HG03457 (cell line): ENCODE measurements around the gene BCL11B.
"Not testable (repeated sequence)": the region's sequence is repeated elsewhere in the genome, so short reads cannot be mapped to it uniquely, and the experiment has no call there.

ENCODE experiments used
- ATAC-seq: cut with Tn5 transposase; IDR thresholded peaks from one replicate; pipeline ENCODE4 v1.9.1; 2021; ENCODE audit warnings: moderate number of reproducible peaks; ENCODE audit not compliant: unreplicated experiment

The BCL11B gene

DNA sequence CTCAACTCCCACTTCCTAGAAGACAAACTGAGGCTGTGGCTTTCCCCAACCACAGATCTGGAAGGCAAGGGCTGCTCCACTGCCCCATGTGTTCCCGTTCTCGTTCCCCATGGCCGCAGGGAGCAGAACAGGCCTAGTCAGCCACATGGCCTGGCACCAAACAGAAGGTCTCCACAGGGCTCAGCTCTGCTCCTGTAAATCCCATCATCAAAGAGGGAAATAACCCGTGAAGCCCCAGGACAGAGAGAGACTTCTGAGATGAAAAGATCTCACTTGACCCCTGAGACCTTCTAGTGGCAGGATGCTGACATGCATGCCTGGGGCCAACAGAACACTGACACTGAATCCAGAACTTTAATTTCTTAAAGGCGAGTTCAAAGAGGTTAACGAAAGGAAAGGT lies 68.9 kb downstream of the BCL11B start:
- ATAC-seq = no peak

DNA sequence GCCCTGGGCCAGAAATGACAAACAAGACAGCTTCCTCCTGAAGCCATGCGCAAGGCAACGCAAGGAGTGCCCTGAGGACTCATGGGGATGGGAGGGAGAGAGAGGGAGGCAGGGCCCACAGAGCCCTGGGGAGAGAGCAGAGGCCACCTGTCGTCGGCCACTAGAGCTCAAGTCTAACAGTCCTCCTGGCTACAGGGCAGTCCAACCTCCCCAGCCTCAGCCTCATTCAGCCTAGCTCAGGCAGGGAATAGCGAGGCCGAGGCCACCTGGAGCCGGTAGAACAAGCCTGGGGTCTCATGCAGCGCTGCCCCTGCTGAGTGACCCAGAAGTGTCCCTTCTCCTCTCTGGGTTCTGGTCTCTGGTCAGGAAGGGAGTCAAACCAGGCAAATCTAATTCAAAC lies 69.5 kb downstream of the BCL11B start:
- ATAC-seq = no peak

DNA sequence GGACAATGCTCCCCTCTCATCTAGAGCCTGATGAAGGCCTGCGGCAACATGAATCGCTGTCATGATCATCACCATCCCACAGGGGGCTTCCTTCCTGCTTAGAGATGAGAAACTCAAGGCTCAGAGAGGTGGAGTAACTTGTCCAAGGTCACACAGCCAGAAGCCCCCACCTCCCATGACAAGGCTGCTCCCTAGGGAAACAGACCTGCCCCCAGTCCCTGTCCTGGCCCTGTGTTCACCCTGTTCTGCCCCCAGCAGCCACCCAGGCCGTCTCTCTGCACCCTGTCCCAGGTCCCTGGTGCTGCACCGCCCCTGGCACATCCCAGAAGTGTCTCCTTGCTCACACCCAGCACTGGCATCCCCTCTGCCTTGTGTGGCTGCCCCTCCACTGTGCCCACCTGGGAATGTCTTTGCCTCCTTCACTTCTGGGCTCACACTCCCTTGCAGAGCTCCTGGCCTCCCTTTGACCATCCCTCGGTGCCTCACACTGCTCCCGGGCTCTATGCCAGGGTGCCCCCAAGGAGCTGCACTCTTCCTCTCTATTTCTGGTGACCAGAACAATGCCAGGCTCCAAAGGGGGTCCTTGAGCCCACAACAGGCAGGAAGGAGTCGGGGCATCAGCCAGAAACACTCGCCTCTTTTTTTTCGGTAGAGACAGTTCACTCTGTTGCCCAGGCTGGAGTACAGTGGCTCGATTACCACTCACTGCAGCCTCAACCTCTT lies 70.5 kb downstream of the BCL11B start:
- ATAC-seq = no peak

DNA sequence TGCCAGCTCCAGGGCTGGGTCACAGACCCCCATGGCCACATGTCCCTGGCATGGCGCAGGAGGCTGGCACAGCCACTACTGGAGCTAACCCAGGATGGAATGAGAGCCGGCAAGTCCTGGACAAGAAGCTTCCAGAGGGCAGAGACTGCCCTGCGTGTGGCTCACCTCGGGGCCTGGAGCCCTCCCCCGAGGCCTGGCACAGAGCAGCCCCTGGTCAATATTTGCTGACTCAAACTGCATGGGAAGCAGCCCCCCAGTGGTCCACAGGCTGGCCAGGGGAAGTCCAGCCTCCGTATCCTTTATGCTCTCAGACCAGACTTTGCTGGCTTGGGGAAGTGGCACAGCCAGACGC lies 71.4 kb downstream of the BCL11B start:
- no peak for ATAC-seq

DNA sequence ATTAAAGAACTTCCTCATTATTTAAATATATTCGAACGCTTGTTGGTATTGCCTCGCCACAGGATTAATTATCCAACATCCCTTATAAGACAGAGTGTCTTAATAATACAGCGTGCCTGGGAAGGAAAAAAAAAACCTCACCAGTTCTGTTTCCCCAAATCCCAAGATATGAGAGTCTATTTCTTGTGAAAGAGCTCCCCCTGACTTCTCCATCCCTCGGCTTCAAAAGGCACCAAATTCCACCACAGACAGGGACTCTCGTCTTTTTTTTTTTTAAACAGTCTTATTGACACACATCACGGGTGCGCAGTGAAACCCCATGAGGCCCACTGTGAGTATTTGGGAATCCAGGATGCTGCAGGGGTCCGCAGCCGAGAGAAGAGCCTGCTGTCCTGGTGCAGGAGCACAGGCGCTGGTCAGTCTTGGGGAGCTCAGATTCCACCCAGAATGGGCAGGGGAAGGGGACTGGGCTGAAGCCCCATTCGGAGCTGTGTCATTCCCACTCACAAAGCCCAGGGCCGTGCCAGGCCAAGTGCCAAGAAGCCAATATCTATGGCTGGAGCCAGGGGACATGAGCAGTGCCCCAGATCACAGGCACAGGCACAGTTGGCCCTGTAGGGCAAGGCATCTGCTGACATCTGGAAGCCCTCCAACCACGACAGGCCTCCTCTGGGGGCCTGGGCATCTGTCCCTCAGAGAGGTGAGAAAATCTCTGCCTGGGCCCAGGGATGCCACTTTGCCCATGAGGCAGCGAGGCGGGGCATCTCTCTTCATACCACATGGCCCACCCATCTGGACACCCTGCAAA lies 71.9 kb downstream of the BCL11B start:
- no peak for ATAC-seq

DNA sequence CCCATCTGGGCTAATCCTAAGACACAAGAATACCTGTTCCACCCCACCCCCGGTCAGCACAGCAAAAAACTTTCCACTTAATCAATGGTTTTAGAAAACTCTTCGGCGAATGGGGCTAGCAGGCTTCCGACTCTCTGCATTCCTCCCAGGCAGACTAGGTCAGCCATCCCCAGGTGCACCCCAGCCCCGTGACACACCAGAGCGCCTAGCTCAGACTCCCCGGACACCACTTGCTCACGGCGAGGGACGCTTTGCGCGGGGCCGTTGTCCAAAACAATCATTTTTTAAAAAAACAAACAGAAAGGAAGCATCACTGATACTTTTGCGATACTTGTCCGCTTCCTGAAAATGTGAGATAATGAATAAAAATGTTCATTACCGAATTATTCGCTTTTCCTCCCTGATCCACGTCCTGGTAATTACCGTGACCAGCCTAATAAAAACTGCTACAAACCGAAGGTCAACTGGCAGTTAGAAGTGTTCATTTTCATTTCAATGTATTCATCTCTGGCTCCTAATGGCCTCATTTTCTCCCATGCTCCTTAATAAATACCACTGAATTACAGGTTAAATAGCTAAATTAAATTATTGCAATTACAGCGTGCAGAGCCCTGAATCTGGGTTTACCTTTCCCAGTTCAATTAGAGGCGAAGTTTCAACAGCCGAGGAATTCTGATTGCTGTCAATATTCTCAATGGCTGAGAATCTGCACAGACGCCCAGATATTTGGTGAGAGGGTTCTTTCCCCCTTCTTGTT lies 73.1 kb downstream of the BCL11B start:
- no peak for ATAC-seq

DNA sequence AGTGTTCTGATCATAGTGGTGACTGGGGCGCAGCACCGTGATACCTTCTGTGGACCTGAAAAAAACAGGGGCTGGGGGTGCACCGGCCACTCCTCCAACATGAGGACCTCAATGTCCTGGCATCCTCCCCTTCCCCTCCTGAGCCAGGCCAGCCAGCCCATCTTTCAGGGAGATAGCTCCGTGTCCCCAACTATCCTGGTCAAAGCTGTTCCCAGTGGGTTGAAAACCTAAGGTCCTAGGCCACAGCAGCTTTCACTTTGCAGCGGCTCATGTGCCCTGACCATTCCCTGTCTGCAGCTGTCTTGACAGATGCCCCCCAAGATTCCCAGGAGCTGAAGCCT lies 75.7 kb downstream of the BCL11B start:
- ATAC-seq = no peak

DNA sequence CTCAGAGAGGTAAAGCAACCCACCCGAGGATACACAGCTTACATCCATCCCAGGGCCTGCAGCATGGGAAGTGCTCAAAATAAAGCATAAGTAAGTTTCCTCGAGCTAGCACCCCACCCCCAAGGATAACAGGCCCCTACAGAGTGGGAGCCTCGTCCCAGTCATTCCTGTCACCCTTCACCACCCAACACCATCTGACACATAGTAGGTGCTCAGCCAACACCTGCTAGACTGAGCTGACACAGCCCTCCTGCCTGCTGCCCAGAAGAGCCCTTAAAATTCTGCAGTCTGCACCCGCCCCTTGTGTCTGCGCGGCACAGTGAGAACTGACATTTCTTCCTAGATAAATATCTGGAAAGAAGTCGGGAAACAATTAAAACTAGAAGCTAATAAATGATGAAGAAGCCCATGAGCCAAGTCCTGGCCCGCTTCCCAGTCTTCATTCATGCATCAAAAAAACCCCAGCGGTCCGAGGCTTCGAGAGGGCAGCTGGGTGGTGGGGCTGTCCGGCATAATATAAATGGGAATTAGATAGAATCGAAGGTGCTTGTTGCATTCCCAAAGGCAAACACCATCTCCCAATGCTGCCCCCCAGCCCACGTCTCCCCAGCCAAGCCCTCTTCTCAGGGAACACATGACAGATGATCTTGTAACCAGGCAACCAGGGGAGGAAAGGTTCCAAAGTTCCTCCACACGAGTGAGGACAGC lies 76.2 kb downstream of the BCL11B start:
- no peak for ATAC-seq

DNA sequence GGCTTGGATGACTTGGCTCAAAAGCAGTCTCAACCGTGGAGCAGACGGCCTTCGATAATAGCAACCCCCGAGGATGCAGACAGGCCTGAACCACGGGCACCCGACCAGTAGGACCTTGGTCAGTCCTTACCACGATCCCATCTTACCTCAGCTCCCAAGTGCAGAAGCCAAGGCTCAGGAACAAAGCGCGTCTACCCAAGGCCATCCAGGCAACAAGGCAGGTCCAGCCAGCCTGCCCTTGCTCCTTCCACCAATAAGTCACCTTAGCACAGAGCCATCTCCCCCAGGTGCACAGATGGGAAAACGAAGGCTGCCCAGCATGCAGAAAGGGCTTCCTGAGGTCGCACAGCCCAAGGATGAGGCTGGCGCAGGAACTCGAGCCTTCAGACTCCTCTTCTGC lies 77.3 kb downstream of the BCL11B start:
- ATAC-seq = no peak

DNA sequence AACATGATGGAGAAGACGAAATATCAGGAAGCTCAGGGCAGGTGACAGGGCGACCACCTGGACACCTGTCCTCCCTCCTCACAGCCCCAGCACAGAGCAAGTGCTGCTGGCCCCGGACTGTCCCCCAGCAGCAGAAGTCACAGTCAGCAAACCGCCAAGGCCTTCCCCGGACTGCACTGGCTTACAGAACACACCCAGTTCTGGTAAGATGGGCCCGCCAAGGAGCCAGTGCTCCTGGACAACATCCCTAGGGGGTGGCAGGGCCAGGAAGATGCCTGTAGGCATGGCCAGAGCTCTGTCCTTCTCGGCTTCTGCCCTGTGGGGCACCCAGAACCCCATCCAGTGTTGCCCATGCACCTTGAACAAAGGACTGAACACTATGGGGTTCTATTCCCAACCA lies 77.9 kb downstream of the BCL11B start:
- ATAC-seq = no peak

DNA sequence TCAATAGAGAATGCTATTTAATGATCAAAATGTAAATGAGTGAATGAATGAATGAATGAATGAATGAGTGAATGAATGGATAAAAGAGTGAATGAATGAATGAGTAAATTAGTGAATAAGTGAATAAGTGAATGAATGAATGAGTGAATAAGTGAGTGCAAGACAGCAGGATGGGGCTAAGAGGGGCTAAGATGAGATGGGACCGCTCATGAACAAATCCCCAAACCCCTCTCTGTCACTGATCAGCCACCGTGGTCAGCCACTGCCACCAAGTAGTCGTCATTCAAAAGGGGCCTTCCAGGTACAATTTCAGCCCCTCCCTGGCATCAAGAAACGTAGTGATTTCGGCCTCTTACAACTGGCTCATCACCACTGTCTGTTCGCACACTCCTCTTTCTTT lies 79.2 kb downstream of the BCL11B start:
- no peak for ATAC-seq

DNA sequence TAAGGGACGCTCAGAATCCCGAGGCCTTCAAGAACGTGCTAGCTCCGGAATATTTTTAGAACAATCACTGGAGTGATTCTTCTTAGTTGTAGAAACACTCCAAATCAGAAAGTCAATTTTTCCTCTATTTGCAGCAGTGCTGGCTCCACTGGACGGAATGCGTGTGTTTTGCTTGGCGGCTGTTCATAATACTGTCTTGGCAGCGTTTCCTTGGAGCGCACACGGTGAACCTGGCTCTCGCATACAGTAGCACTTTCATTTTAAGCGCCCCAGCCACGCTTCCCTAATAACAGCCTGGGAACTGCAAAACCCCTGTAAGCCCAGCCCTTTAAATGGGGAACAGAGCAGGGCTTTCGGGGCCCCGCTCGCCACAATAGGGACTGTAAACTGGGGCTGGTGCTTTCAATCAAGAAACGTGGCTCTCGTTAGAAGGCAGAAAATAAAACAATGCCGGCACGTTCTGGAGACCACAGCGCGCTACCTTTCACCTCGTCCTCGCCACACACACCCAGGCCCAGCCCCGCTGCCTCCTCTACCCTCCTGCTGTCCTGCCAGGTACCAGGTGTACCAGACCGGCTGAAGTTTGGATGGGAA lies 79.9 kb downstream of the BCL11B start:
- no peak for ATAC-seq

DNA sequence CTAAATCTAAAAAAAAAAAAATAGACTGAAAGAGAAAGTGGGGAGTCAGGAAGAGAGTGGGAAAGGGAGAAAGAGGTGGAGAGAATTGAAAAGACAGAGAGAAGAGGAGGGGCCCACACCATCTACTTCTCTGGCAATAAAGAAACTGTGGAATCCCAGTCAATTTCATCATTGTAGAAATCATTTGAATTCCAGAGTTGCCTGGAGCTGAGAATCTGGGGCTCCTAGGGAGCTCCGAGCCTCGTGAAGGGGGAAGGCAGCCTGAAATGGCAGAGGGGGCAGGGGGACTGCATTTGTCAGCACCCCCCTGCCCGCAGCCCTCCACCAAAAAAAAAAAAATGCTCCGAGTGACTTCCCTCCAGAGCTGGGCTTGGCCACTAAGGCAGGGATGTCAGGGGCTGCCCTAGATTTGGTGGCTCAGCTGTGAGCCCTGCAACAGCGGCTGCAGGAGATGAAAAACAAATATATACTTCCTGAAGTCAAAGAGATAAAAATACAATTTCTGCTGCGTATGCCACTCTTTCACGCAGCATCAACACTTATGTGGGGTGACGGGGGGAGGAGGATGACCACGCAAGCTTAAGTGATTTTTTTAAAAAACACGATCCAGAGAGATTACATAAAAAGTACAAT lies 80.5 kb downstream of the BCL11B start:
- no peak for ATAC-seq

DNA sequence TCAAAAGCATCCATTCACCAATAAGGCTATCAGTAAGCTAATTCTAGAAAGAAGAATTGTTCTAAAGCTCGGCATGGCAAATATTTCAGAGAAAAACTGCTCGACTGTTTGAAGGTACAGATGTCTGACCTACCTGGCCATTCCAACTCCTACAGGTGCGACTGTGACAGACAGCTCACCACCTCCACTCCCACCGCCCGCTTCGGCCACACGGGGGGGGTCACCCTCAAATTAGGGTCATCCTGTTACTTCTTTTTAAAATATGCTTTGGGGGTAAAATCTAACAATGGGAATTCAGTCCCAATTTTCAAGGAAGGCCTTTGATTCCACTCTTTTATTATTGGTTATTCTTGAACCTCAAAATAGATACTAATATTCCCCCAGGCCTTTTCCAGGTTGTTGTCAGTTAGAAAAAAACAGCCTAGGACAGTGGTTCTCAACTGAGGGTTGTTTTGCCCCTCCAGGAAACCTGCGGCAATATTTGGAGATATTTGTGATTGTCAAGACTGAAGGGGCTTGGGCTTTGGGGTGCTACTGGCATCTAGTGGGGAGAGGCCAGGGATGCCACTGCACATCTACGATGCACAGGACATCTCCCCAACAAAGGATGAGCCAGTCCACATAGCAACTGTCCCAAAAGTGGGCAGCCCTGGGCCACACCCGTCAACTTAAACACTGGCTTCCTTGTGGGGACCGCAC lies 81.2 kb downstream of the BCL11B start:
- no peak for ATAC-seq

DNA sequence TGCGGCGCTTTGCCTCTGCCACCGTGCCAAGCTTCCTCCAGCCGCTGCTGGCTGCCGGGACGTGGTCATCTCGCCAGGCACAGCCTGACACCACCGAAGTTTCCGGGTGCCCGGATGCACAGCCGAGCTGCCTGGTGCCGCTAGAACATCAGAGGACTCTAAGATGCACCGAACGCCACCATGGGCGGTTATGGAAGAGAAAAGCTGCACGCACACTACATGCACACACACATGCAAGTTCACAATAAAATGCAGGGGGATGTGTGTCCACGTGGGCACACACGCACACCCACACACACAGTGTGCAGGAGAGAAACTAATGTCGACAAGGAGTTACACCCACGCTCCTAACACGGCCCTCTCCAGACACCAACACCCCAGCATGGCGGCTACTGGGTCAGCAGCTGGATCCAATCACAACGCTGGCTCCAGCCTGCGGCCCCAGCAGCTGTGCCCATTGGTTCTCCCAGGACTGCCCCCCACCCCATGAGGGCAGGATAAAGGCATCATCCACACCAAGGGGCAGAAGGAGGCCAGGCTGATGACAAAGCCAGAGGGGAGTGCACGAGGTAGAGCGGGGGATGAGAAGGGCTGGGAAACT lies 82.7 kb downstream of the BCL11B start:
- no peak for ATAC-seq

DNA sequence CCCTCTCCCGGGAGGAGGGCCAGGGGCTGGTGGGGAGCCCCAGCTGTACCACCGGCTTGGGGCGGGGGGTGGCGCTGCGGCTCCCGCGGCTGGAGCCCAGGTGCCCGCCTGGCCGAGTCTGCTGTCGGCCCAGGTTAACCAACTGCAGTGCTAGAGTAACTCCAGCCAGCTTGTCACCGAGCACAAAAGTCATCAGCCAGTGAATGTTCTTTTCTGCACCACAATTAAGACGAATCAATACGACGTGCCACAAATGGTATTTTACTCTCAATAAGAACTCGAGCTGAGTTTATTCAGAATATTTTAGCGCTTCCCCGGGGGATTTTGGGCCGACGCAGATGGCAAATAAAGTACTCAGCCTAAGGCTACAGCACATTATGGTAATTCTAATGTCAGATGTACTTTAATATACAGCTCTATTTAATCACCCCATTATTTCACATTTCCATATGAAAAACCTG lies 83.2 kb downstream of the BCL11B start:
- no peak for ATAC-seq

DNA sequence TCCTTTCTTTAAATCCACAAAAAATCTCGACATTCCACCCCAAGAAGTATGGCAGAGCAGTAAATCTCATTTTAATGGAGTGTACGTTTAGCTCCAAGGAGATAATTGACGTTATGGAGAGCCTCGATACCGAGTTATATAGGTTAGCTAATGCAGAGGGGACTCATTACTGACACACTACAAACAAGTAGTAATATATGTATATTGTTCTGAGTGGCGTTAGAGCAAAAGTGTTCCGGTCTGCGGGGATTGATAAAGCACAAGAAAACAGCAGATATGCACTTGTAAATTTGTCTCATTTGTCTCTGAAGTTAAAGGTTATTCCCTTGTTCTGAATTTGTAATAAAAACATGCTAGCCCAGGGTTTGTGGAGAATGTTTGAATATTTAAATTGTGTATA lies 84.1 kb downstream of the BCL11B start:
- no peak for ATAC-seq

DNA sequence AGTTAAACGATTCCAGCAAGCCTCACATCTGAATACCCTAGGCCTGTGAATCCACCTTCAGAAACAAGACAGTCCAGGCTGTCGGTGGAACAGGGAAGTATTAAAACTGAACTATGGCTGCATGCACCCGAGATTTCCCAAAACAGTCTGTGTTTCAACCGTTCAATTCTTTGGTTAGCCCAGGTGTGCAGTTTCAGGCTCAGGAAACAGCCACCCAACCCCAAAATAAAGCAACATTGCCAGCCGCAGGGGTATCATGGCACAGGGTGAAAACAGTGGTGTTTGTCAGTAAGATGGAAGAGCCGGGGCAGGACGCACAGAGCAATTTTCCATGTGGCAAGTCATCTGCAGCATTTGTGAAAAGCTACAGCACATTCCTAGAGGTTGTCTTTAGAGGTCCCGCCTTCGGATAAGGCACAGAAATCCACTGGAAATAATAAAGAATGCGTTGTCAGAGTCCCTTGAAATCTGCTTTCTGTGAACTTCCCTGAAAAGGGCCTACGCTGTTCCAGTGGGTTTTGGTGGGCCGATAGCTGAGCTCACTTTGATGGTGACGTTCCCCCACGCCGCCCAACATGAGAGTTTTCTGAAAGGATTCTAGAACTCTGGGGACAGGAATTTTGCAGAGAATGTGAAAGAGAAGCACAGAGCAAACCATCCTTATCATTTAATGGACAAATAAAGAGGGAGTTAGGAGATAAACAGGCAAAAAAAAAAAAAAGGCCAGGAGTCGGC lies 84.9 kb downstream of the BCL11B start:
- ATAC-seq = no peak

DNA sequence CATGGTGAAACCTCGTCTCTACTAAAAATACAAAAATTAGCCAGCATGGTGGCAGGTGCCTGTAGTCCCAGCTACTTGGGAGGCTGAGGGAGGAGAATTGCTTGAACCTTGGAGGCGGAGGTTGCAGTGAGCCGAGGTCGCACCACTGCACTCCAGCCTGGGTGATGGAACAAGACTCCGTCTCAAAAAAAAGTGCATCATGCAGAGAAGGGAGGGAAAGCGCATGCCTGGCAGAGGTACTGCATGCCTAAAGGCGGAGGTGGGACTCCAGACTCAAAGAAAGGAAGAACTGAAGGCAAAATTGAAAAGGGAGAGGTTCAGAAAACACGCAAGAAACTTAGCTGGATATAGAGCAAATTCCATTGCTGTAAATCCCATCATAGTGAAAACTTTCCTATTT lies 85.7 kb downstream of the BCL11B start:
- ATAC-seq = not testable (repeated sequence)
